Fibroblast of pulmonary artery (primary cell): ENCODE data around the gene BTBD6.
A peak's percentile ranks its signal among the peaks of the same experiment; 100 is the strongest.

Experiments used
- DNase-seq: peaks from one replicate; pipeline ENCODE4 v3.0.0-alpha.2; 2010; ENCODE audit warnings: low read depth
- H3K4me3 ChIP-seq: replicated peaks from 2 replicates; pipeline ENCODE4 v1.5.1; 2011; ENCODE audit warnings: low read depth, mild to moderate bottlenecking, control low read depth, low read length, moderate library complexity
- CTCF ChIP-seq: IDR thresholded peaks from 2 replicates; pipeline ENCODE4 v1.5.1; 2011; ENCODE audit warnings: mild to moderate bottlenecking, control low read depth, low read length, inconsistent platforms; ENCODE audit errors: missing control alignments

Gene BTBD6

GRCh38 chr14:105253329-105253682 lies 5.0 kb downstream of the BTBD6 start:
- no peak for TF ChIP-seq CTCF
- DNase-seq, result no peak
- H3K4me3 ChIP-seq, result no peak overlapping the region

GRCh38 chr14:105255021-105255507 lies 6.7 kb downstream of the BTBD6 start:
- no peak for DNase-seq
- TF ChIP-seq CTCF, result no peak
- H3K4me3 ChIP-seq, result no peak overlapping the region

- TF ChIP-seq CTCF, result no peak
- no peak overlapping the region for H3K4me3 ChIP-seq
- DNase-seq, result no peak
Observed at GRCh38 chr14:105256292-105256960, 8.1 kb downstream of the BTBD6 start.

- no peak overlapping the region for H3K4me3 ChIP-seq
- no peak for DNase-seq
- no peak for TF ChIP-seq CTCF
Observed at GRCh38 chr14:105257464-105257863, 9.1 kb downstream of the BTBD6 start.

GRCh38 chr14:105258846-105259245 lies 10.5 kb downstream of the BTBD6 start:
- H3K4me3 ChIP-seq, result no peak overlapping the region
- DNase-seq, result peak; percentile 10
- TF ChIP-seq CTCF, result no peak

- H3K4me3 ChIP-seq, result no peak overlapping the region
- no peak for DNase-seq
- no peak for TF ChIP-seq CTCF
Observed at GRCh38 chr14:105260959-105261358, 12.6 kb downstream of the BTBD6 start.

- DNase-seq, result no peak
- TF ChIP-seq CTCF, result no peak
- no peak overlapping the region for H3K4me3 ChIP-seq
Observed at GRCh38 chr14:105261781-105262180, 13.4 kb downstream of the BTBD6 start.
